GM12891 (cell line): ENCODE results near the gene PPP1R36.

Experiments used
- PAX5 ChIP-seq: IDR thresholded peaks from 2 replicates; pipeline ENCODE4 v1.6.1; 2011; ENCODE audit warnings: low read length, moderate library complexity, mild to moderate bottlenecking; ENCODE audit not compliant: insufficient read depth, severe bottlenecking
- POLR2A ChIP-seq: IDR thresholded peaks from 2 replicates; pipeline ENCODE4 v1.6.1; 2011; ENCODE audit warnings: low read depth, low read length, control low read depth

- TF ChIP-seq POLR2A (no peak), PAX5 (no peak)
These were observed 63.4 kb downstream of the PPP1R36 start for GRCh38 chr14:64612971-64613666.
